ENCODE measurements around the gene TACR1. TPM values are rescaled to one million over a fixed set of nuclear protein-coding genes. Genes with fewer than 3 reads are reported as not detected.

TACR1 gene
- total and polyA plus RNA-seq, 2 donors from 2014 or later: 0.49 to 5.1 TPM

DNA sequence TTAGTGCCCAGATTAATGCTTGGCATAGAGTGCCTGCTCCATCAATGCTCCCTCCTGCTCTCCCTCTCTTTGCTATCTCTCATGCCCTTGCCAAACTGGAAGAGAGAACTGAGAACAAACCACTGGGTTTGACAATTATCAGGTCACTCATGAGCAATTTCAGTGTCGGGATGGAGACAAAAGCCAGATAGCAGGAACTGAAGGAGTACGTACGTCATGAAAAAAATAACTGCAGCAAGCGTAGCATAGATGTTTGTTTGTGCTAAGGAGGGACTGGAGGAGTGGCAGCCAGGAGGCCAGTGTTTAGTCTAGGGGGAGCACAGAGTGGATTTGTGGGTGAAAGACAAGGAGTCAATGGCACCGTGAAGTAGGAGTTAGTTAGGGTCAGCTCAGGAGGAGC, 127.6 kb downstream of the TACR1 start:
- FAIRE-seq (no peak), DNase-seq (peak in 3 of 5 donors; percentile 11 to 29 (median 16))
- Histone ChIP-seq H3K4me3 (ENCODE audit: low read length in 3 of 3) (no peak overlapping the region), H3K27ac (ENCODE audit: low read depth in 2 of 2, low read length in 2 of 2) (no peak overlapping the region), H3K9me3 (ENCODE audit: control insufficient read depth in 2 of 3, insufficient read depth in 1 of 3, low read length in 3 of 3) (no peaks in the 10 kb centered on the region), H3K4me1 (ENCODE audit: control insufficient read depth in 2 of 3, insufficient read depth in 2 of 3, low read depth in 1 of 3, low read length in 3 of 3) (no peaks in the 10 kb centered on the region), H3K36me3 (ENCODE audit: control insufficient read depth in 2 of 3, insufficient read depth in 3 of 3, low read length in 3 of 3) (no peaks in the 10 kb centered on the region), H3K9ac (ENCODE audit: low read length in 3 of 3) (no peak overlapping the region), H3K27me3 (ENCODE audit: control insufficient read depth, insufficient read depth, low read length) (no peaks in the 10 kb centered on the region)
- TF ChIP-seq, protein P1, sequence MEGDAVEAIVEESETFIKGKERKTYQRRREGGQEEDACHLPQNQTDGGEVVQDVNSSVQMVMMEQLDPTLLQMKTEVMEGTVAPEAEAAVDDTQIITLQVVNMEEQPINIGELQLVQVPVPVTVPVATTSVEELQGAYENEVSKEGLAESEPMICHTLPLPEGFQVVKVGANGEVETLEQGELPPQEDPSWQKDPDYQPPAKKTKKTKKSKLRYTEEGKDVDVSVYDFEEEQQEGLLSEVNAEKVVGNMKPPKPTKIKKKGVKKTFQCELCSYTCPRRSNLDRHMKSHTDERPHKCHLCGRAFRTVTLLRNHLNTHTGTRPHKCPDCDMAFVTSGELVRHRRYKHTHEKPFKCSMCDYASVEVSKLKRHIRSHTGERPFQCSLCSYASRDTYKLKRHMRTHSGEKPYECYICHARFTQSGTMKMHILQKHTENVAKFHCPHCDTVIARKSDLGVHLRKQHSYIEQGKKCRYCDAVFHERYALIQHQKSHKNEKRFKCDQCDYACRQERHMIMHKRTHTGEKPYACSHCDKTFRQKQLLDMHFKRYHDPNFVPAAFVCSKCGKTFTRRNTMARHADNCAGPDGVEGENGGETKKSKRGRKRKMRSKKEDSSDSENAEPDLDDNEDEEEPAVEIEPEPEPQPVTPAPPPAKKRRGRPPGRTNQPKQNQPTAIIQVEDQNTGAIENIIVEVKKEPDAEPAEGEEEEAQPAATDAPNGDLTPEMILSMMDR (IDR thresholded peaks at IDR 0.05; ENCODE audit: borderline replicate concordance, extremely low read depth, insufficient read depth): no peak
- intact Hi-C loops (cut with DNase I): no loop called here

DNA sequence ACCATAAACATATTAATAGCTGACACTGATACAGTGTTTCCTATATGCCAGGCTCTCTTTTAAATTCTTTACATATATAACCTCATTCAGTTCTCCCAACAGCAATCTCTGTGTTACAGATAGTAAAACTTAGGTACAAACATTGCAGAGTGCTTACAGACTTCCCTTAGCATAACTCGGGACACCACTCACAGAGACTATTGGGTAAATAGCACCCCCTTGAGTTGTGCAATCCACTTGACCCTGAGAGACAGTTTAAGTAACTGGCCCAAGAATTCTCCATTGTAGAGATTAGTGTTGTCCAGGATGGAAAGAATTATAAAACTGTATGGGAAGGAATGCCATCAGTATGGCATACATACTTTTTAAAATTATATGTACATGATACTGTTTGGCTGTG, 130.8 kb downstream of the TACR1 start:
- Histone ChIP-seq H3K4me1 (ENCODE audit: control insufficient read depth in 2 of 3, insufficient read depth in 2 of 3, low read depth in 1 of 3, low read length in 3 of 3) (no peaks in the 10 kb centered on the region), H3K9ac (ENCODE audit: low read length in 3 of 3) (no peak overlapping the region), H3K27me3 (ENCODE audit: control insufficient read depth, insufficient read depth, low read length) (no peaks in the 10 kb centered on the region), H3K36me3 (ENCODE audit: control insufficient read depth in 2 of 3, insufficient read depth in 3 of 3, low read length in 3 of 3) (no peaks in the 10 kb centered on the region), H3K27ac (ENCODE audit: low read depth in 2 of 2, low read length in 2 of 2) (no peak overlapping the region), H3K9me3 (ENCODE audit: control insufficient read depth in 2 of 3, insufficient read depth in 1 of 3, low read length in 3 of 3) (no peaks in the 10 kb centered on the region), H3K4me3 (ENCODE audit: low read length in 3 of 3) (no peak overlapping the region)
- FAIRE-seq: no peak
- no peak for DNase-seq
- intact Hi-C loops (cut with DNase I): no loop called here
- TF ChIP-seq, protein P1 (IDR thresholded peaks at IDR 0.05; ENCODE audit: borderline replicate concordance, extremely low read depth, insufficient read depth): no peak

DNA sequence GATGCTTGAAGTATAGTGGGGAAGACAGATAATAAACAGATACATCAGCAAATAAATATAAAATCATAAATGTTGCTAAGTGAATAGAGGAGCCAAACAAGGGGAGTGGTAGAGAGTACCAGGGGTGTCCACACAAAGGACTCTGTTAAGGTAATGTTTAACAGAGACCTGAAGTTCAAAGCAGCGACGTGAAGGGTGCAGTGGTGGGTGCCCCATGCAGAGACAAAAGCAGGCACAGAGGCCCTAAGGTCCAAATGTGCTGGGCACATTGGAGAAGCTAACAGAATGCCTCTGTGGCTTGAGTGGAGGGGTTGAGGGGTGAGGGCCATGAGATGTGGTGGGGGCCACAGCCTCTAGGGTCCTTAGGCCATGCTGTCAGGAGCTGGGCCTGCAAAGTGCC, 131.8 kb downstream of the TACR1 start:
- FAIRE-seq (no peak), DNase-seq (no peak)
- no peaks in the 10 kb centered on the region for H3K4me1 ChIP-seq (ENCODE audit: control insufficient read depth in 2 of 3, insufficient read depth in 2 of 3, low read depth in 1 of 3, low read length in 3 of 3)
- H3K9ac ChIP-seq (ENCODE audit: low read length in 3 of 3): no peak overlapping the region
- H3K9me3 ChIP-seq (ENCODE audit: control insufficient read depth in 2 of 3, insufficient read depth in 1 of 3, low read length in 3 of 3): no peaks in the 10 kb centered on the region
- TF ChIP-seq, protein P1 (IDR thresholded peaks at IDR 0.05; ENCODE audit: borderline replicate concordance, extremely low read depth, insufficient read depth): no peak
- intact Hi-C loops (cut with DNase I): no loop called here
- no peak overlapping the region for H3K4me3 ChIP-seq (ENCODE audit: low read length in 3 of 3)
- no peaks in the 10 kb centered on the region for H3K27me3 ChIP-seq (ENCODE audit: control insufficient read depth, insufficient read depth, low read length)
- no peaks in the 10 kb centered on the region for H3K36me3 ChIP-seq (ENCODE audit: control insufficient read depth in 2 of 3, insufficient read depth in 3 of 3, low read length in 3 of 3)
- H3K27ac ChIP-seq (ENCODE audit: low read depth in 2 of 2, low read length in 2 of 2): no peak overlapping the region

Data from kidney (tissue), 14 donors.